Activated T-helper 1 cell treated with anti-CD3 and anti-CD28 coated beads, Interleukin-12 subunit alpha, Interleukin-12 subunit beta, Interleukin-2, Interleukin-4 antibody, amounts not matched to agents 30 ng/mL and 10 ng/mL and 1 ng/mL, durations not matched to agents 14 hours and 24 hours and 36 hours (primary cell): ENCODE data around the gene INSIG2. TPM values are rescaled to one million over a fixed set of nuclear protein-coding genes. Genes with fewer than 3 reads are reported as not detected.
A peak's percentile ranks its signal among the peaks of the same experiment; 100 is the strongest.

Source experiments
- DNase-seq: peaks from one replicate; pipeline ENCODE4 v3.0.0; 2021; ENCODE audit warnings: low spot score
- H3K27ac Mint-ChIP-seq: one replicate; pipeline ENCODE4 v1.8.0; 2021; ENCODE audit warnings: mild to moderate bottlenecking, mixed read lengths
- H3K27me3 Mint-ChIP-seq: one replicate; pipeline ENCODE4 v1.8.0; 2022; ENCODE audit warnings: mild to moderate bottlenecking, moderate library complexity, mixed read lengths; ENCODE audit not compliant: insufficient read depth
- H3K36me3 Mint-ChIP-seq: one replicate; pipeline ENCODE4 v1.8.0; 2021; ENCODE audit warnings: low read depth, mixed read lengths
- H3K4me1 Mint-ChIP-seq: one replicate; pipeline ENCODE4 v1.8.0; 2021; ENCODE audit warnings: low read depth, mixed read lengths
- H3K4me3 Mint-ChIP-seq: one replicate; pipeline ENCODE4 v1.8.0; 2021; ENCODE audit warnings: mild to moderate bottlenecking, moderate library complexity, mixed read lengths
- H3K9me3 Mint-ChIP-seq: one replicate; pipeline ENCODE4 v1.8.0; 2021; ENCODE audit warnings: mixed read lengths
- intact Hi-C: fragments of 100-400 bp; cut with micrococcal nuclease; formaldehyde crosslinking; loops from one replicate; pipeline ENCODE4 v1.15.1; 2024
- total RNA-seq: library from RNA; stranded (reverse); gene quantifications from 2 replicates; pipeline ENCODE4 v1.2.3, GENCODE V29; 2022

Gene INSIG2
- total RNA-seq, 1 donor from 2014 or later: 31.3 TPM

DNA sequence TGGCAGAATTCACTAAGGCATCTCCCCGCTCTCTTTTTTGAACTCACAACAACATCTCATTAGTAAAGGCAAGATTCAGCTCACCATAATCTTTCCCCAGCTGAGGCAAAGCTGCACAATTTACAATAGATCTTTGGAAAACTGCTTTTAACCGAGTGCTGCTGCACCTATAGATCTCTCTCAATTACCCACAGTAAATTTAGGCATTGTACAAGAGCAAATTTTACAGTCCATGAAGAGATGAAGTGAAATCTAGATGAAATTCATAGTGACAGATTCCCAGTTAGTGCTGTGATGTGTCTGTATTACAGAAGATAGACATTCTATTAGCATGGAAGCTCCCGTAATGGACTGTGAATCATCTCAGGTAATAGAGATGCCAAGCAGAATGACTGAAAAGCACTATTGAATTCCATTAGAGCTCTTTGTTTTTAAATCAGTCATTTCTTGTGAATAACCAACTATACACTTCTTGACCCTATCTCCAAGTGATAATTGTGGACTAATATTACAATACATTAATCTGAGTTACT is 36.4 kb upstream of the INSIG2 start:
- H3K27ac Mint-ChIP-seq: no peak overlapping the region
- H3K9me3 Mint-ChIP-seq: no peaks in the 10 kb centered on the region
- no peak overlapping the region for H3K4me3 Mint-ChIP-seq
- intact Hi-C loops: no loop called here
- DNase-seq: no peak
- H3K27me3 Mint-ChIP-seq: peaks cover 16% of the 10 kb centered on the region
- H3K36me3 Mint-ChIP-seq: no peaks in the 10 kb centered on the region
- H3K4me1 Mint-ChIP-seq: peaks cover 6% of the 10 kb centered on the region

DNA sequence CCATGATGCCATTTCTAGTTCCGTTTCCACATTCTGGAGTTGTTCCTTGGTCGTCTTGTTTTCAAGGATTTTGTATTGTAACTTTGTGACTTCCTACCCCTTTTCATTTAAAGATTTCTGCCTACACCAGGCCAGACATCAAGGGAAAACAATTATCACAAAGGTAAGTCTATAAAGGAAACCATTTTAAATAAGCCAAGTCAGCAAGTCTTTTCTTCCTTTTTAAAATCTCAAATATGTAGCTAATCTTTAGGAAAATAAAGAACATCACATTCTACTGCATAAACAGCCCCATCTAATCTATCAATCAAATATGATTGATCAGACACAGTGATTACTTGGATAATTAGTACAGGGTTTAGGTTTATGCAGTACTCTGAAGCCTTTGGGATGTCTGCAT is 35.8 kb upstream of the INSIG2 start:
- no peak overlapping the region for H3K27ac Mint-ChIP-seq
- DNase-seq: no peak
- H3K27me3 Mint-ChIP-seq: peaks cover 16% of the 10 kb centered on the region
- no peaks in the 10 kb centered on the region for H3K36me3 Mint-ChIP-seq
- no peak overlapping the region for H3K4me3 Mint-ChIP-seq
- intact Hi-C loops: no loop called here
- H3K9me3 Mint-ChIP-seq: no peaks in the 10 kb centered on the region
- H3K4me1 Mint-ChIP-seq: peaks cover 6% of the 10 kb centered on the region

DNA sequence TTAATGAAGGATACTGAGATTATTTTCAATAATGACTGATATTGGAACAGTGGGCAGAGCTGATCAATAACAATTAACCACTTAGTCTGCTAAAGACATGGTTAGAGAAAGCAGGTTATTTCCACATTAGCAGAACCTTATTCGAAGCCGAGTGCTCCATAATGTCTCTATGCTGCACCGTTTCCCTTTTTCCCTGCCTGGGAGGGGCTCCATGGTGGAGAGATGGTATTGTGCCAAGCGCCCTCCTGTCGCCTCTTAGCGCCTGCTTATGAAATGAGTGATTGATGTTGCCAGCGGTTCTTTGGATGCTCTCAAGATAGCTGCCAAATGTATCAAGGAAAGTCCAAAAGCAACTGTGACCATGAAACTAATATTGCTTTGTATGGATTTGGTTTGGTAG is 34.6 kb upstream of the INSIG2 start:
- Mint-ChIP-seq H3K9me3 (no peaks in the 10 kb centered on the region), H3K27me3 (peaks cover 17% of the 10 kb centered on the region), H3K27ac (no peak overlapping the region), H3K4me1 (peaks cover 6% of the 10 kb centered on the region), H3K36me3 (no peaks in the 10 kb centered on the region), H3K4me3 (no peak overlapping the region)
- no peak for DNase-seq
- intact Hi-C loops: no loop called here

DNA sequence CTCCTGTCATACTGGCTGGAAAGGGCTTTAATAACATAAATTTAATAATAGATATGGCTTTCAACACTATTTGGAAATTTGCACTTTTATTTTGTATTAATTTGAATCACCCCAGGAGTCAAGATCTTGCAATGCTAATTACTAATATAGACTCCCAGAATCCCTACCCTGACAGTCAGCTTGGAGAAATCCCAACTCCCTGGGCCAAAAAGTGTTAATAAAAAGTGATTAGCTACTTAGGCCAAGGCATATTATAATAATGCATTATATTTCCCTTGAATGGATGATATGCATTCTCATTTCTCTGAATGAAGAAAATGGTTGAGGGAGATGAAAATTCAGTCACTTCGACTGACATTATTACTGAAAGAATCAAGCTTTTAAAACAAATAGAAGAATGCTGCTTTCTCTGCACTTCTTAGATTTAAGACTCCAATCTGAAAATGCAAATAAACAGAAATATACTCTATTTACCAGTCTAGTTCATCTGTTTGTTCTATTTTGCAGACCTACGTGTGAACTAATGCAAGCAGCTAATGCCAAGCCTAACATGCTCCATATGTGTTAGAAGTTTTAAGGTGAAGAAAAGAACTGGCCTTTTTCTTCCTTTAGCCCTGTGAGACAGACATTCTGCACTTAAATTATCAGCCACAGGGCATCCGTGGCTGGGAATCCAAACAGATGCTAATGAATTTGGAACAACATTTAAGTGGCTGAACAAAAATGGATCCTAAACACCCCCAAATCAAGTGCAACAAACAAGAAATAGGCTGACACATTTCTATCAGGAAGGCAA is 33.9 kb upstream of the INSIG2 start:
- intact Hi-C loops: no loop called here
- H3K4me1 Mint-ChIP-seq: peaks cover 6% of the 10 kb centered on the region
- no peaks in the 10 kb centered on the region for H3K36me3 Mint-ChIP-seq
- no peak overlapping the region for H3K4me3 Mint-ChIP-seq
- DNase-seq: no peak
- H3K27ac Mint-ChIP-seq: no peak overlapping the region
- H3K27me3 Mint-ChIP-seq: peaks cover 17% of the 10 kb centered on the region
- no peaks in the 10 kb centered on the region for H3K9me3 Mint-ChIP-seq

DNA sequence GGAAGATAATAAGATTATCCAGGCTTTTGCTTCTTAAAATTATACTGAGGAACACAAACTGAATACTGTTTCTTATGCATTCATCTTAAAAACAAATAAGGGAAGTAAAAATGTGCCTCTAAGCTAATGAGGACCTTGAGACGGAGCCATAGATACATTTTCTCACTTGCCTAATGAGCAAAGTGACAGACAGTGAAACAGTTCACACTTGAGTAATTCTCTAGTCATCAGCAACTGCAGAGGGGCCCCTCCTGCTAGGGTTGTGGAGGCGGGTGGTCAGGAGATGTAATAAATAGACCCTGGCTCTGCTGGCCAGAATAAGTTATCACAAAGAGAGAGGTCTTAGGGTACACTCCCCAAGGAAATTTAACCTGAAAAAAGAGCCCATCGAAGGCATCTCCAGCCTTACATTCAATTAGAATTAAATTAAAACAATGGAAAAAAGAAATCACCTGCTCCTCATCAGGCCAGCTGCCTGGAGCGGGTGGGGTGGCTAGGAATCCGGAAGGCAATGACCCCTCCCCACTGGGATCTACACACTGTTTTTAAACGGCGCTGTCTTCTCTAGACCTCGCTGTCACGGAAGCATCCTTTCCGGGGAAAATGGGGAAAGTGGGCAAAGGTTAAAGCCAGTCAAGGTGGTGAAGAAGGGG is 32.6 kb upstream of the INSIG2 start:
- no peak overlapping the region for H3K4me3 Mint-ChIP-seq
- peaks cover 15% of the 10 kb centered on the region for H3K27me3 Mint-ChIP-seq
- H3K4me1 Mint-ChIP-seq: peaks cover 8% of the 10 kb centered on the region
- no peaks in the 10 kb centered on the region for H3K9me3 Mint-ChIP-seq
- intact Hi-C loops: no loop called here
- DNase-seq: no peak
- H3K27ac Mint-ChIP-seq: no peak overlapping the region
- no peaks in the 10 kb centered on the region for H3K36me3 Mint-ChIP-seq

DNA sequence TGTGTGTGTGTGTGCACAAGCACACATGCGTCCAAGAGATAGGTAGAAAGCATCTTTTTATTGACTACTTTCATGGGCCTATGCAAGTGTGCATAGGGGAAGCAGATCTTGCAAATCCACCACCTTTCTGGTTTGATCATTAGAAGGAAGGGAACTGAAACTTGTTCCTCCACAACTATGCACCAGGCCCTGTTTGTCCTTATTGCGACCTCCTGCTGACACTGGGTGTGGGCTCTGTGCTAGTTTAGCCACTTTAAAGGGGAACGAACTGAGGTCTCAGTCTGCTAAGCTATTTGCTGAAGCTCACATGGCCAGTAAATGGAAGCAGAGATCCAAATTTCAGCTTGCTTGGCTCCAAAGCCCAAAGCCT is 32.1 kb upstream of the INSIG2 start:
- Mint-ChIP-seq H3K4me3 (no peak overlapping the region), H3K27me3 (peaks cover 13% of the 10 kb centered on the region), H3K9me3 (no peaks in the 10 kb centered on the region), H3K27ac (no peak overlapping the region), H3K4me1 (peaks cover 9% of the 10 kb centered on the region), H3K36me3 (no peaks in the 10 kb centered on the region)
- DNase-seq: no peak
- intact Hi-C loops: no loop called here

DNA sequence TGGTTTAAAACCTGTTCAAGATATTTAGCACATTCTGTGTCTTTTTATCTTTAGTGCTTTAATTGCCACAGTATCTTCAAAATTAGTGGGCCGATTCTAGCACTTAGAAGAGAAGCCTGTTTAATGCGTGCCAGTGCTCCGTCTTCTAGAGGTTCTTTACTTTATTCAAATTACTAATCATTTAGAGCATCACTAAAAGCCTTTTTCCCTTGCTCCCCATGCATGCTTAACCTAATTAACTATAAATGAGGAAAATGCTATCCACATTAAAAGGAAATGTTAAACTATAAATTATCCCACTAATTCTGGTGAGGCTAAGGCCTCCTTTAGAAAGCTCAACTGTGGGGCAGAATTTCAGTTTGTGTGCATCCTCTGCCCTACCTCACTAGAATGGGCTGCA is 31.5 kb upstream of the INSIG2 start:
- Mint-ChIP-seq H3K27me3 (peaks cover 12% of the 10 kb centered on the region), H3K9me3 (no peaks in the 10 kb centered on the region), H3K4me3 (no peak overlapping the region), H3K27ac (no peak overlapping the region), H3K4me1 (peaks cover 13% of the 10 kb centered on the region), H3K36me3 (no peaks in the 10 kb centered on the region)
- no peak for DNase-seq
- intact Hi-C loops: no loop called here

DNA sequence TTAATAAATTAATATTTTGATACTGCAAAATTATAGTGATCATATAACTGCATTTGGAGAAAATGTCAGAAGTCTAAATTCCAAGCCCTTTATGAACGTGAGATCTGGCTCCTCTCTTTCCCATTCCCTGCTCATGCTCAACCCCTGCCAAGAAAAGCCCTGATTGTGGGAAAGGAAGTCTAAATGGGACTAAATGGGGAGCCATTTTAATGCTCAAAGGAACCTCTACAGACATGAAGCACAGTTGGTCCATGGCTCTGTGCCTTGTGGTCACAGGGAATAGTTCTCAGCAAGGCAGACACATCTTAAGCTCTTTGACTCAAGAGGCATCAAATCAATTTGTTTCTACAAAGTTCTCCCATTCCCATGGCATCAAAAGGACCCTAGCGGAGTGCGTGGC is 29.3 kb upstream of the INSIG2 start:
- H3K4me1 Mint-ChIP-seq: peaks cover 13% of the 10 kb centered on the region
- no peak for DNase-seq
- no peaks in the 10 kb centered on the region for H3K9me3 Mint-ChIP-seq
- H3K4me3 Mint-ChIP-seq: no peak overlapping the region
- H3K27ac Mint-ChIP-seq: no peak overlapping the region
- intact Hi-C loops: no loop called here
- H3K27me3 Mint-ChIP-seq: peaks cover 8% of the 10 kb centered on the region
- no peaks in the 10 kb centered on the region for H3K36me3 Mint-ChIP-seq

DNA sequence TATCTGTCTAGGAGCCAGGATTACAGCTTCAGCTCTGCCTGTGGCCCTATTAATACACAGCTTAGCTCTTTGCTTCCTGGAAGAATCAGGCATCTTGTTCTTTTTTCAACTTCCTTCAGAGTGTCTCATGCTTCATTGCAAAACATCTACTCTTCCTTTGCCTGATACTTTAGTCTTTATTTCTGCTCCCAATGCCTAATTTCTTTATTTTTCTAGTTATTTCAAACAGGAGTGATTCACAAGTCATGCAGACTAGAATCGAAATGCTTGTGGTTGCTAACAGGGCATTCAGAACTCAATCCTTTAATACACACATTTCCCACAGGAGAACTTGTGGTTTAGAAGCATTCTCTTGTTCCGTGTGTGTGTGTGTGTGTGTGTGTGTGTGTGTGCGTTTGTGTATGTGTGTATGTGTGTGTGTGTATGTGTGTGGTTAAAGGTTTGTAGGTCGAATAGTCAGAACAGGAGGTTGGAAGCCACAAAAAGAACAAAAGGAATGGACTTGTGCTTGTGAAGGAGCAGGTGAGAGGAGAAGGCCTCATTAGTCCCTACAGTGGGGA is 28.3 kb upstream of the INSIG2 start:
- H3K27me3 Mint-ChIP-seq: peaks cover 8% of the 10 kb centered on the region
- H3K4me1 Mint-ChIP-seq: peaks cover 13% of the 10 kb centered on the region
- intact Hi-C loops: loop anchor here (2.0 kb wide), 2 partner anchors 13 to 25 kb away; no protein-coding TSS in a partner anchor
- DNase-seq: no peak
- H3K9me3 Mint-ChIP-seq: no peaks in the 10 kb centered on the region
- no peak overlapping the region for H3K4me3 Mint-ChIP-seq
- no peaks in the 10 kb centered on the region for H3K36me3 Mint-ChIP-seq
- peak overlapping the region; percentile 26 for H3K27ac Mint-ChIP-seq

DNA sequence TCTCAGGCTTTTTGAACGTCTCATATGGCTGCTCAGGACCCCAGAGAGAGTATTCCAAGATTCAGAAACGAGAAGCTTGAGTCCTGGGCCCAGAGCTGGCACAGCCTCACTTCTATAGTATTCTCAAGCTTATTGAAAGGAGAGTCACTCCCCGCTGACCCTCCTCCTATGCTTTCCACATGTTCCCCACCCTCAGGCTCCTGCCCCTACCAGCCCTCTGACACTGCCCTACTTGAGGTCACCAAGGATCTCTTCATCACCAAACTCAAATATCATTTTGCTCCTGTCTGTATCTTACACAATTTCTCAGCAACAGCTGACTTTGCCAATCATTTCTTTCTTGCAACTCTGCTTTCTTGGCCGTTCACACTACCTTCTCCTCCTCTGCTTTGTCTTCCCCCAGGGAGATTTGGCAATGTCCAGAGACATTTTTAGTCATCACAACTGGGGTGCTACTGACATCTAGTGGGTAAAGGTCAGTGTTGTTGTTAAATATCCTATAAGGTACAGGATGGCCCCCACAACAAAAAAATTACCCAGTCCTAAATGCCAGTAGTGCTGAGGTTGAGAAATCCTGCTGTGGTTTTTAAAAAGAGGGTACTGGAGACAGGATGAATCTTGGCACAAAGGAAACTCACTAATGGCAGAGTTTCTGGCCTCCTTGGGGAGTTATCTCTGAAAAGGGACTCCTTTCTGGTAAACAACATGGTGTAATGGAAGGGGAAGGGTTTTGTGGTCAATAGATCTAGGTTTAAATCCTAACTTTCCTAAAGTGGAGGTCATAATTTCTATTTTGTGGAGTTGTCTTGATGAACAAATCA is 26.9 kb upstream of the INSIG2 start:
- Mint-ChIP-seq H3K4me3 (no peak overlapping the region), H3K27ac (no peak overlapping the region), H3K9me3 (no peaks in the 10 kb centered on the region), H3K36me3 (no peaks in the 10 kb centered on the region), H3K4me1 (peaks cover 13% of the 10 kb centered on the region), H3K27me3 (peaks cover 9% of the 10 kb centered on the region)
- DNase-seq: no peak
- intact Hi-C loops: loop anchor here (2.0 kb wide), 2 partner anchors 15 to 23 kb away; no protein-coding TSS in a partner anchor

DNA sequence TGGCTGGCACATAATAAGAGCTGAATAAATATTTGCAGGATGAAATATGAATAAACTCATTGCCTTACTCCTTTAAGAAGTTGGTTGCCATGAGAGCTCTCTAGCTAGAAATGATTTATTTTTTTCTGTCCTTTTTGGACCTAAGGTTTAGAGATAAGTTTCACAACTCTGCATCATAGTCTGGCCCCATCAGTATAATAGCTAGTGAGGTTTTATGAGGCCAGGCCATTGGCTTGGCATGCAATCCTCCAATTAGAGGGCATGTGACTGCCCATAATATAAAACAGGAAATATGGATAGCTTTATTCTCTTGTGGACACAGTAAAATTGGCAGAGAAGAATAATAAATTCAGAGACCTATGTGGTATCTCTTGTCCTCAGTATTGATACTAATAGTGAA is 26.2 kb upstream of the INSIG2 start:
- Mint-ChIP-seq H3K36me3 (no peaks in the 10 kb centered on the region), H3K4me1 (peaks cover 13% of the 10 kb centered on the region), H3K9me3 (no peaks in the 10 kb centered on the region), H3K4me3 (no peak overlapping the region), H3K27me3 (peaks cover 9% of the 10 kb centered on the region), H3K27ac (no peak overlapping the region)
- intact Hi-C loops: no loop called here
- DNase-seq: no peak

DNA sequence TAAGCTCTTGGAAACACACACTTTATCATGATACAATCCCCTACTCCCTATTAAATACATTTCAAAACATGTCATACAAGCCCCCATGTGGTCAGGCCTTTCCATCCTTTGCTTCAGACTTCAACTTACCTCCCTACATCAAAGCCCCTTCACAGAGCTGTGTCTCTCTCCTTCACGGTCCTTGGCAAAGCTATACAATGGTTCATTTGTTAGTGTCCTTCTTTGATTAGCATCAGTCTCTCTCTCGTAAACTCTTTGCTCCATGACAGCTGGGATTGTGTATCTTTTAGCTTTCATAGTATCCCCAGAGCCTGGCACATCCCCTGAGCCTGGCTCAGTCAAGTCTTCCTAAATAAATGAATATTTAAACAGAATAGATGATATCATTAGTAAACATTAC is 25.6 kb upstream of the INSIG2 start:
- DNase-seq: no peak
- Mint-ChIP-seq H3K27ac (no peak overlapping the region), H3K36me3 (no peaks in the 10 kb centered on the region), H3K9me3 (no peaks in the 10 kb centered on the region), H3K4me3 (no peak overlapping the region), H3K4me1 (peaks cover 15% of the 10 kb centered on the region), H3K27me3 (peaks cover 9% of the 10 kb centered on the region)
- intact Hi-C loops: no loop called here
